ENCODE results near the gene HPGDS. TPM values are rescaled to one million over a fixed set of nuclear protein-coding genes. Genes with fewer than 3 reads are reported as not detected.

Gene HPGDS
- total and polyA plus RNA-seq, 10 of the 15 experiments (the other 5 are each of a cell fraction or from before 2014, with no cell fraction given): not detected

- no peak for ATAC-seq
- CTCF ChIA-PET: interaction anchor here (1.2 kb wide), 1 partner anchor 352 kb away, joined by 3 read pairs; no protein-coding TSS in a partner anchor
Measured at GRCh38 chr4:94371290-94371689, 28.7 kb upstream of the HPGDS start.

More at GRCh38 chr4:94371290-94371689, 28.7 kb upstream of the HPGDS start:
- no peak overlapping the region for H3K27ac ChIP-seq (ENCODE audit: control insufficient read depth, insufficient read depth)
- no peak overlapping the region for H3K4me3 ChIP-seq
- BruUV-seq (replicated peaks): no TSS peak
- DNase-seq (ENCODE audit: low read depth, low spot score) (no peak), FAIRE-seq (no peak)
- SMC1A ChIA-PET (ENCODE audit: uncharacterized antibody, unreplicated experiment): no interaction called here
- in situ Hi-C loops (cut with MboI): no loop called here
- TF ChIP-seq MAX (IDR thresholded peaks at IDR 0.05; ENCODE audit: low read depth, low read length) (no peak), SMAD1 (IDR thresholded peaks at IDR 0.05; ENCODE audit: low read depth, partially characterized antibody) (no peak), ZNF622 (IDR thresholded peaks at IDR 0.05) (no peak), POLR2A (IDR thresholded peaks at IDR 0.05; ENCODE audit: low read depth, low read length) (no peak), BCLAF1 (IDR thresholded peaks at IDR 0.05) (no peak), MTA2 (IDR thresholded peaks at IDR 0.05; ENCODE audit: low read depth) (no peak), TCF12 (IDR thresholded peaks at IDR 0.05; ENCODE audit: low read depth, low read length) (no peak), CREM (IDR thresholded peaks at IDR 0.05; ENCODE audit: low read depth) (no peak), SREBF2 (IDR thresholded peaks at IDR 0.05; ENCODE audit: low read length) (no peak), FOS (IDR thresholded peaks at IDR 0.05; ENCODE audit: borderline replicate concordance, extremely low read depth, insufficient read length) (no peak), YY1 (IDR thresholded peaks at IDR 0.05; ENCODE audit: low read depth, low read length) (no peak), ZSCAN29 (IDR thresholded peaks at IDR 0.05) (no peak)
- TF ChIP-seq, protein P1, sequence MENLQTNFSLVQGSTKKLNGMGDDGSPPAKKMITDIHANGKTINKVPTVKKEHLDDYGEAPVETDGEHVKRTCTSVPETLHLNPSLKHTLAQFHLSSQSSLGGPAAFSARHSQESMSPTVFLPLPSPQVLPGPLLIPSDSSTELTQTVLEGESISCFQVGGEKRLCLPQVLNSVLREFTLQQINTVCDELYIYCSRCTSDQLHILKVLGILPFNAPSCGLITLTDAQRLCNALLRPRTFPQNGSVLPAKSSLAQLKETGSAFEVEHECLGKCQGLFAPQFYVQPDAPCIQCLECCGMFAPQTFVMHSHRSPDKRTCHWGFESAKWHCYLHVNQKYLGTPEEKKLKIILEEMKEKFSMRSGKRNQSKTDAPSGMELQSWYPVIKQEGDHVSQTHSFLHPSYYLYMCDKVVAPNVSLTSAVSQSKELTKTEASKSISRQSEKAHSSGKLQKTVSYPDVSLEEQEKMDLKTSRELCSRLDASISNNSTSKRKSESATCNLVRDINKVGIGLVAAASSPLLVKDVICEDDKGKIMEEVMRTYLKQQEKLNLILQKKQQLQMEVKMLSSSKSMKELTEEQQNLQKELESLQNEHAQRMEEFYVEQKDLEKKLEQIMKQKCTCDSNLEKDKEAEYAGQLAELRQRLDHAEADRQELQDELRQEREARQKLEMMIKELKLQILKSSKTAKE (IDR thresholded peaks at IDR 0.05; ENCODE audit: low read depth, poor library complexity, severe bottlenecking): no peak
- H3K27me3 ChIP-seq (replicated peaks in 1 of 2; ENCODE audit: control insufficient read depth in 2 of 2, insufficient read depth in 2 of 2, low read length in 1 of 2): no peaks in the 10 kb centered on the region; a peak in 1 of 4 replicates
- no peak overlapping the region for H3K4me2 ChIP-seq (ENCODE audit: control insufficient read depth, insufficient read depth)
- H3K9ac ChIP-seq (ENCODE audit: control insufficient read depth, insufficient read depth, low read length): no peak overlapping the region
- POLR2A ChIA-PET: no interaction called here
- no peaks in the 10 kb centered on the region for H4K20me1 ChIP-seq (ENCODE audit: control insufficient read depth, insufficient read depth)
- intact Hi-C loops (cut with micrococcal nuclease; ENCODE audit: unreplicated experiment): no loop called here
- no peaks in the 10 kb centered on the region for H3K4me1 ChIP-seq (ENCODE audit: control insufficient read depth, insufficient read depth, low read length)
- no peaks in the 10 kb centered on the region for H3K36me3 ChIP-seq (ENCODE audit: control insufficient read depth in 2 of 2, insufficient read depth in 2 of 2, low read length in 1 of 2)
- H3K79me2 ChIP-seq (ENCODE audit: control insufficient read depth, insufficient read depth, low read length): no peaks in the 10 kb centered on the region
- H3K9me3 ChIP-seq (replicated peaks; ENCODE audit: control insufficient read depth, insufficient read depth, low read length): no peaks in the 10 kb centered on the region
- H2AFZ ChIP-seq (ENCODE audit: control insufficient read depth, low read depth, low read length): no peak overlapping the region
- RAD21 ChIA-PET (ENCODE audit: unreplicated experiment): no interaction called here
